Skeletal muscle tissue (tissue), 5 donors: ENCODE data around the gene KLHL22. TPM values are rescaled to one million over a fixed set of nuclear protein-coding genes. Genes with fewer than 3 reads are reported as not detected.
"Not testable (repeated sequence)": the region's sequence is repeated elsewhere in the genome, so short reads cannot be mapped to it uniquely, and the experiment has no call there.

Experiments
- H3K27ac ChIP-seq: one replicate; pipeline ENCODE4 v1.7.0; 2013; ENCODE audit warnings: mild to moderate bottlenecking, low read depth, low read length, inconsistent platforms
- H3K27me3 ChIP-seq, 3 donors: one replicate each; pipeline ENCODE4 v1.7.0; 2013; ENCODE audit warnings: low read length in 3 of 3; ENCODE audit not compliant: control insufficient read depth in 3 of 3, insufficient read depth in 3 of 3
- H3K36me3 ChIP-seq, 3 donors: one replicate each; pipeline ENCODE4 v1.7.0; 2013; ENCODE audit warnings: low read length in 3 of 3; ENCODE audit not compliant: control insufficient read depth in 3 of 3, insufficient read depth in 3 of 3
- H3K4me1 ChIP-seq, 3 donors: one replicate each; pipeline ENCODE4 v1.7.0; 2013; ENCODE audit warnings: low read length in 3 of 3, mild to moderate bottlenecking in 3 of 3; ENCODE audit not compliant: control insufficient read depth in 3 of 3, insufficient read depth in 3 of 3
- H3K4me3 ChIP-seq, 3 donors: one replicate each; pipeline ENCODE4 v1.7.0; 2013; ENCODE audit warnings: low read length in 3 of 3
- H3K9ac ChIP-seq, 3 donors: one replicate each; pipeline ENCODE4 v1.7.0; 2013; ENCODE audit warnings: low read length in 3 of 3, mild to moderate bottlenecking in 3 of 3, moderate library complexity in 2 of 3, low read depth in 1 of 3
- H3K9me3 ChIP-seq, 3 donors: one replicate each; pipeline ENCODE4 v1.7.0; 2013; ENCODE audit warnings: low read length in 3 of 3; ENCODE audit not compliant: control insufficient read depth in 3 of 3
- small RNA-seq: library from RNA; depleted of rRNA; stranded (forward); fragments of <200 nt; gene quantifications from one replicate; pipeline ENCODE3, GENCODE V24; 2014
- total RNA-seq: library from RNA; depleted of rRNA; stranded (reverse); fragments of >200 nt; gene quantifications from one replicate; pipeline ENCODE4 v1.2.3, GENCODE V29; 2014
- donor health status: Osteomylitis.

Gene KLHL22
- total RNA-seq, 1 donor from 2014 or later = 35.5 TPM

GRCh38 chr22:20397498-20397897, 98.1 kb downstream of the KLHL22 start:
- Histone ChIP-seq H3K9me3 (no peaks in the 10 kb centered on the region), H3K4me1 (peaks cover 15 to 22% (median 17%) of the 10 kb centered on the region in 3 donors), H3K27ac (no peak overlapping the region), H3K4me3 (no peak overlapping the region), H3K27me3 (no peaks in the 10 kb centered on the region), H3K9ac (no peak overlapping the region), H3K36me3 (peaks cover 5 to 6% (median 5%) of the 10 kb centered on the region in 3 donors)

DNA sequence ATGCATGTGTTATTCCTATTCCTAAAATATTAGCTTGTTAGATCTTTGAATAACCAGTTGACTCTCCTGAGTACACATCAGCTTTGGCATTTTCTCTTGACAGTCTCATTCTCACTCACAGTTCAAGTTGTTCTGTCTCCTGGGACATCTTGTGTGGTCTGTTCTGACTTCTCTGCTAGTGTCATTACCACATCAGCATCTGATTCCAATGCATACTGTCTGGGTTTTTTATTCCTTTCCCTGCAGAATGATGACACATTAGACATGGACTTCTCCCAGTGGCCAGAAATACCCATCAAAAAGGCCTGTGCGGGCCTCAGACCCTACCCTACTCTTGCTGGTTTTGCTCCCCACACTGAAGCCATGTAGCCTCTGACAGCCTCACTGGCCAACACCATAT, 99.0 kb downstream of the KLHL22 start:
- Histone ChIP-seq H3K9me3 (no peaks in the 10 kb centered on the region), H3K4me1 (peaks cover 15 to 22% (median 17%) of the 10 kb centered on the region in 3 donors), H3K9ac (no peak overlapping the region), H3K27me3 (no peaks in the 10 kb centered on the region), H3K4me3 (no peak overlapping the region), H3K27ac (no peak overlapping the region), H3K36me3 (peaks cover 0 to 5% (median 2%) of the 10 kb centered on the region in 3 donors)

GRCh38 chr22:20395907-20396287, 99.7 kb downstream of the KLHL22 start:
- no peaks in the 10 kb centered on the region for H3K9me3 ChIP-seq
- H3K4me3 ChIP-seq = no peak overlapping the region
- H3K9ac ChIP-seq = no peak overlapping the region
- H3K27me3 ChIP-seq = no peaks in the 10 kb centered on the region
- no peaks in the 10 kb centered on the region for H3K36me3 ChIP-seq
- H3K27ac ChIP-seq = no peak overlapping the region
- H3K4me1 ChIP-seq = peaks cover 15 to 22% (median 17%) of the 10 kb centered on the region in 3 donors

GRCh38 chr22:20395181-20395906, 100.3 kb downstream of the KLHL22 start:
- H3K27me3 ChIP-seq = no peaks in the 10 kb centered on the region
- peak overlapping the region in 1 of 3 donors; percentile 36 for H3K9ac ChIP-seq
- H3K27ac ChIP-seq = no peak overlapping the region
- peak overlapping the region in 1 of 3 donors; percentile 86 for H3K4me3 ChIP-seq
- peaks cover 15 to 22% (median 17%) of the 10 kb centered on the region in 3 donors for H3K4me1 ChIP-seq
- H3K9me3 ChIP-seq = no peaks in the 10 kb centered on the region
- no peaks in the 10 kb centered on the region for H3K36me3 ChIP-seq

DNA sequence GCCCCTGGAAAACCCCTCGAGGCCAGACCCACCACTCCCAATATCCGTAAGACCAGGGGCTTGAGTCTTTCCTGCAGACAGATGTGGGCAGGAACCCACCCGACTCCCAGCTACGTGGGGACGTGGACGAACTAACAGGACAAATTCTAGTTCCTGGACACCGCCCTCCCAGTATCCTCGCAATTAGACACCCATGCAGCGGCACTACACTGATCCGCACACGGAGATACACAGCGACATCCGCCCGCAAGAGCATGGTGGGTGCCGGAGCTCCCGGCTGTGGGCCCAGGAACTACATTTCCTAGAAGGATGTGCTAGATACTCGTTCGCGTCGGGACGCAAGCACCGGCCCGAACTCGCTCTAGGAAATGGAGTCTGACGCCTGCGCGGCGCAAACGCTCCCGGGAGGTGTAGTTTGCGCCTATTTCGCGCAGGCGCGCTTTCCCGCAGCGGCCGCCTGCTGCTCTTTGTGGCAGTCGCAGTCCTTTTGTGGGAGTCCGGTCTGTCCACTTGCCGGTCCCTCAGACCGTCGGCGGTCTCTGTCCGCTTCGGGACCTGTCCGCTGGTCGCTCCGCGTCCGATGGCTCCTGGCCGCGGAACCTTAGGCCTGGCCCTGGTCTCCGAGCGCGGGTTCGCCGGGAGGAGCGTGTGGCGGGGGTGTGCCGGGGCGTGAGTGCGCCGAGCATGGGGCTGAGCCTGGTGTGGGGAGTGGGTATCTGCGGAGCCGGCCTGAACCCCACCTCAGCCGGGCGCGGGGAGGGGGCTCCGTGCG, 101.7 kb downstream of the KLHL22 start, which contains the start of gene ZNF74:
Gene ZNF74 (plus strand): TSS at position 447 of the 772 bp plus-strand sequence. CDS start 478 bp downstream, outside the sequence.
- no peaks in the 10 kb centered on the region for H3K27me3 ChIP-seq
- no peaks in the 10 kb centered on the region for H3K36me3 ChIP-seq
- H3K9me3 ChIP-seq = no peaks in the 10 kb centered on the region
- peak within 1 kb of the TSS; percentile 82 to 88 (median 85) for H3K9ac ChIP-seq
- H3K27ac ChIP-seq = peak within 1 kb of the TSS; percentile 21
- peak within 1 kb of the TSS; percentile 86 to 94 (median 91) for H3K4me3 ChIP-seq
- H3K4me1 ChIP-seq = peaks cover 15 to 22% (median 17%) of the 10 kb centered on the region in 3 donors

- Histone ChIP-seq H3K9me3 (no peaks in the 10 kb centered on the region), H3K36me3 (no peaks in the 10 kb centered on the region), H3K27me3 (no peaks in the 10 kb centered on the region), H3K9ac (peak overlapping the region; percentile 82 to 88 (median 83)), H3K4me3 (peak overlapping the region; percentile 86 to 94 (median 91)), H3K4me1 (peaks cover 15 to 22% (median 17%) of the 10 kb centered on the region in 3 donors), H3K27ac (peak overlapping the region; percentile 21)
Measured at GRCh38 chr22:20392983-20393704, 102.5 kb downstream of the KLHL22 start.

GRCh38 chr22:20392365-20392881, 103.2 kb downstream of the KLHL22 start:
- not testable (repeated sequence) for H3K9ac ChIP-seq, H3K27ac ChIP-seq, H3K36me3 ChIP-seq, H3K27me3 ChIP-seq, H3K9me3 ChIP-seq, H3K4me3 ChIP-seq
- H3K4me1 ChIP-seq = peaks cover 15 to 22% (median 17%) of the 10 kb centered on the region in 3 donors

Small RNA genes lying within 50 kb of the gene (small RNA-seq; reads per million reads assigned to genes)
- not detected for gene RF00019
- gene RN7SL812P = not detected
- gene RNU6-225P = not detected
- 0.39 reads per million, percentile 50 among the genes with 10 or more reads in this experiment for gene RNY1P9

Other genes starting within 250 kb of the KLHL22 start
- gene RTN4R, start 227.5 kb downstream of the KLHL22 start, total RNA-seq = 2.6 TPM
- 38.6 TPM for gene DGCR6L, start 175.7 kb downstream of the KLHL22 start, total RNA-seq
- 9.9 TPM for gene ZNF74, start 101.6 kb downstream of the KLHL22 start, total RNA-seq
- gene SCARF2, start 58.0 kb downstream of the KLHL22 start, total RNA-seq = 7.8 TPM
- gene MED15, start 11.8 kb upstream of the KLHL22 start, total RNA-seq = 16.7 TPM